HTERT RPE-1 (cell line): ENCODE measurements around the gene PRKCD.
"Not testable (repeated sequence)": the region's sequence is repeated elsewhere in the genome, so short reads cannot be mapped to it uniquely, and the experiment has no call there.

Experiments used
- in situ Hi-C: fragments of 300-500 bp; cut with MboI; formaldehyde crosslinking; loops from 4 replicates; pipeline ENCODE4 v1.14.3; 2020; ENCODE audit warnings: low sequenced_read_pairs

The PRKCD gene

GRCh38 chr3:53139906-53140846, 20.8 kb upstream of the PRKCD start:
- in situ Hi-C loops: no loop called here

- in situ Hi-C loops: no loop called here
Measured at GRCh38 chr3:53140847-53141845, 19.9 kb upstream of the PRKCD start.

GRCh38 chr3:53142986-53143385, 18.0 kb upstream of the PRKCD start:
- in situ Hi-C loops: no loop called here

GRCh38 chr3:53144446-53144845, 16.6 kb upstream of the PRKCD start:
- in situ Hi-C loops: no loop called here

- in situ Hi-C loops: no loop called here
Measured at GRCh38 chr3:53144862-53145712, 15.9 kb upstream of the PRKCD start.

- in situ Hi-C loops: no loop called here
Measured at GRCh38 chr3:53145713-53146080, 15.3 kb upstream of the PRKCD start.

GRCh38 chr3:53146319-53146891, 14.6 kb upstream of the PRKCD start:
- in situ Hi-C loops: no loop called here

- in situ Hi-C loops: no loop called here
Measured at GRCh38 chr3:53147151-53147902, 13.7 kb upstream of the PRKCD start.

GRCh38 chr3:53147903-53148400, 13.1 kb upstream of the PRKCD start:
- in situ Hi-C loops: no loop called here

GRCh38 chr3:53149006-53149690, 11.9 kb upstream of the PRKCD start:
- in situ Hi-C loops: no loop called here

- in situ Hi-C loops: no loop called here
Measured at GRCh38 chr3:53149699-53150098, 11.3 kb upstream of the PRKCD start.

- in situ Hi-C loops: no loop called here
Measured at GRCh38 chr3:53150247-53151085, 10.5 kb upstream of the PRKCD start.

- in situ Hi-C loops: not testable (repeated sequence)
Measured at GRCh38 chr3:53151086-53151438, 9.9 kb upstream of the PRKCD start.

GRCh38 chr3:53151465-53151864, 9.5 kb upstream of the PRKCD start:
- in situ Hi-C loops: no loop called here

- in situ Hi-C loops: no loop called here
Measured at GRCh38 chr3:53151870-53152660, 8.9 kb upstream of the PRKCD start.

GRCh38 chr3:53153264-53153823, 7.7 kb upstream of the PRKCD start:
- in situ Hi-C loops: no loop called here

- in situ Hi-C loops: no loop called here
Measured at GRCh38 chr3:53153980-53154379, 7.0 kb upstream of the PRKCD start.
